Measurements from ENCODE around the gene NF2.

The NF2 gene

GRCh38 chr22:29693671-29694070, 90.2 kb downstream of the NF2 start:
- Histone ChIP-seq H3K27ac (ENCODE audit: low read depth, low read length) (no peak overlapping the region), H4K8ac (ENCODE audit: low read depth, low read length) (no peak overlapping the region), H3K79me1 (ENCODE audit: low read length) (no peaks in the 10 kb centered on the region), H3K4me2 (ENCODE audit: low read length) (no peak overlapping the region), H4K5ac (ENCODE audit: low read length) (no peak overlapping the region), H3K36me3 (ENCODE audit: control insufficient read depth, insufficient read depth, low read length) (no peaks in the 10 kb centered on the region), H2BK5ac (ENCODE audit: low read length) (no peak overlapping the region), H3K4me1 (ENCODE audit: control insufficient read depth, low read depth, low read length) (peaks cover 22% of the 10 kb centered on the region), H3K27me3 (ENCODE audit: insufficient read depth, low read length, poor library complexity) (no peaks in the 10 kb centered on the region), H3K4ac (ENCODE audit: low read depth, low read length) (no peak overlapping the region), H3K56ac (ENCODE audit: low read length) (no peak overlapping the region), H3K18ac (ENCODE audit: low read length) (no peak overlapping the region), H3K79me2 (ENCODE audit: control insufficient read depth, insufficient read depth, low read length) (no peaks in the 10 kb centered on the region), H3K23ac (ENCODE audit: low read length) (no peak overlapping the region), H3K4me3 (ENCODE audit: low read length) (no peak overlapping the region), H2BK15ac (replicated peaks; ENCODE audit: low read depth) (no peak overlapping the region), H3K9ac (ENCODE audit: low read length) (no peak overlapping the region), H2AK5ac (ENCODE audit: low read length) (no peak overlapping the region), H2BK120ac (ENCODE audit: low read depth, low read length) (no peak overlapping the region)
- DNase-seq, result no peak
- no CpG with 5 or more reads among the region's 9 CpGs for WGBS (ENCODE audit: extremely low coverage, insufficient coverage, low lambda C conversion rate)

GRCh38 chr22:29695129-29695926, 91.9 kb downstream of the NF2 start:
- H4K8ac ChIP-seq (ENCODE audit: low read depth, low read length), result no peak overlapping the region
- no peak overlapping the region for H3K56ac ChIP-seq (ENCODE audit: low read length)
- no peak for DNase-seq
- no peak overlapping the region for H2BK120ac ChIP-seq (ENCODE audit: low read depth, low read length)
- no peak overlapping the region for H3K9ac ChIP-seq (ENCODE audit: low read length)
- WGBS (ENCODE audit: extremely low coverage, insufficient coverage, low lambda C conversion rate), result no CpG with 5 or more reads among the region's 33 CpGs
- no peak overlapping the region for H2AK5ac ChIP-seq (ENCODE audit: low read length)
- no peak overlapping the region for H4K5ac ChIP-seq (ENCODE audit: low read length)
- no peak overlapping the region for H2BK5ac ChIP-seq (ENCODE audit: low read length)
- no peak overlapping the region for H3K23ac ChIP-seq (ENCODE audit: low read length)
- H3K36me3 ChIP-seq (ENCODE audit: control insufficient read depth, insufficient read depth, low read length), result no peaks in the 10 kb centered on the region
- no peak overlapping the region for H3K4ac ChIP-seq (ENCODE audit: low read depth, low read length)
- H3K79me1 ChIP-seq (ENCODE audit: low read length), result no peaks in the 10 kb centered on the region
- H3K4me2 ChIP-seq (ENCODE audit: low read length), result no peak overlapping the region
- H3K4me1 ChIP-seq (ENCODE audit: control insufficient read depth, low read depth, low read length), result peaks cover 13% of the 10 kb centered on the region
- H3K27ac ChIP-seq (ENCODE audit: low read depth, low read length), result no peak overlapping the region
- no peak overlapping the region for H2BK15ac ChIP-seq (replicated peaks; ENCODE audit: low read depth)
- H3K4me3 ChIP-seq (ENCODE audit: low read length), result no peak overlapping the region
- no peaks in the 10 kb centered on the region for H3K27me3 ChIP-seq (ENCODE audit: insufficient read depth, low read length, poor library complexity)
- H3K18ac ChIP-seq (ENCODE audit: low read length), result no peak overlapping the region
- no peaks in the 10 kb centered on the region for H3K79me2 ChIP-seq (ENCODE audit: control insufficient read depth, insufficient read depth, low read length)

- Histone ChIP-seq H2BK5ac (ENCODE audit: low read length) (no peak overlapping the region), H3K36me3 (ENCODE audit: control insufficient read depth, insufficient read depth, low read length) (no peaks in the 10 kb centered on the region), H3K4me3 (ENCODE audit: low read length) (no peak overlapping the region), H3K27me3 (ENCODE audit: insufficient read depth, low read length, poor library complexity) (no peaks in the 10 kb centered on the region), H3K23ac (ENCODE audit: low read length) (no peak overlapping the region), H2AK5ac (ENCODE audit: low read length) (no peak overlapping the region), H3K27ac (ENCODE audit: low read depth, low read length) (no peak overlapping the region), H3K56ac (ENCODE audit: low read length) (no peak overlapping the region), H3K79me2 (ENCODE audit: control insufficient read depth, insufficient read depth, low read length) (no peaks in the 10 kb centered on the region), H3K4ac (ENCODE audit: low read depth, low read length) (no peak overlapping the region), H2BK120ac (ENCODE audit: low read depth, low read length) (no peak overlapping the region), H3K18ac (ENCODE audit: low read length) (no peak overlapping the region), H3K79me1 (ENCODE audit: low read length) (no peaks in the 10 kb centered on the region), H4K5ac (ENCODE audit: low read length) (no peak overlapping the region), H2BK15ac (replicated peaks; ENCODE audit: low read depth) (no peak overlapping the region), H3K9ac (ENCODE audit: low read length) (no peak overlapping the region), H4K8ac (ENCODE audit: low read depth, low read length) (no peak overlapping the region), H3K4me1 (ENCODE audit: control insufficient read depth, low read depth, low read length) (peaks cover 3% of the 10 kb centered on the region), H3K4me2 (ENCODE audit: low read length) (no peak overlapping the region)
- no peak for DNase-seq
- WGBS (ENCODE audit: extremely low coverage, insufficient coverage, low lambda C conversion rate), result no CpG with 5 or more reads among the region's 16 CpGs
Observed at GRCh38 chr22:29697853-29698598, 94.6 kb downstream of the NF2 start.

GRCh38 chr22:29700206-29700899, 96.9 kb downstream of the NF2 start:
- Histone ChIP-seq H3K4ac (ENCODE audit: low read depth, low read length) (no peak overlapping the region), H3K18ac (ENCODE audit: low read length) (no peak overlapping the region), H3K23ac (ENCODE audit: low read length) (no peak overlapping the region), H2BK5ac (ENCODE audit: low read length) (no peak overlapping the region), H3K79me1 (ENCODE audit: low read length) (no peaks in the 10 kb centered on the region), H3K79me2 (ENCODE audit: control insufficient read depth, insufficient read depth, low read length) (no peaks in the 10 kb centered on the region), H3K4me2 (ENCODE audit: low read length) (no peak overlapping the region), H4K5ac (ENCODE audit: low read length) (no peak overlapping the region), H3K27ac (ENCODE audit: low read depth, low read length) (no peak overlapping the region), H3K9ac (ENCODE audit: low read length) (no peak overlapping the region), H2BK120ac (ENCODE audit: low read depth, low read length) (no peak overlapping the region), H2BK15ac (replicated peaks; ENCODE audit: low read depth) (no peak overlapping the region), H2AK5ac (ENCODE audit: low read length) (no peak overlapping the region), H4K8ac (ENCODE audit: low read depth, low read length) (no peak overlapping the region), H3K27me3 (ENCODE audit: insufficient read depth, low read length, poor library complexity) (peaks cover 2% of the 10 kb centered on the region), H3K4me1 (ENCODE audit: control insufficient read depth, low read depth, low read length) (peaks cover 4% of the 10 kb centered on the region), H3K36me3 (ENCODE audit: control insufficient read depth, insufficient read depth, low read length) (no peaks in the 10 kb centered on the region), H3K4me3 (ENCODE audit: low read length) (no peak overlapping the region), H3K56ac (ENCODE audit: low read length) (no peak overlapping the region)
- WGBS (ENCODE audit: extremely low coverage, insufficient coverage, low lambda C conversion rate), result no CpG with 5 or more reads among the region's 19 CpGs
- no peak for DNase-seq

- no peak overlapping the region for H3K4me3 ChIP-seq (ENCODE audit: low read length)
- H3K79me2 ChIP-seq (ENCODE audit: control insufficient read depth, insufficient read depth, low read length), result no peaks in the 10 kb centered on the region
- H4K5ac ChIP-seq (ENCODE audit: low read length), result no peak overlapping the region
- no peak overlapping the region for H3K9ac ChIP-seq (ENCODE audit: low read length)
- no peak overlapping the region for H3K18ac ChIP-seq (ENCODE audit: low read length)
- no peak overlapping the region for H2BK5ac ChIP-seq (ENCODE audit: low read length)
- no peak overlapping the region for H3K56ac ChIP-seq (ENCODE audit: low read length)
- H2AK5ac ChIP-seq (ENCODE audit: low read length), result no peak overlapping the region
- no peak overlapping the region for H3K23ac ChIP-seq (ENCODE audit: low read length)
- no peak overlapping the region for H4K8ac ChIP-seq (ENCODE audit: low read depth, low read length)
- no peaks in the 10 kb centered on the region for H3K36me3 ChIP-seq (ENCODE audit: control insufficient read depth, insufficient read depth, low read length)
- no CpG with 5 or more reads among the region's 9 CpGs for WGBS (ENCODE audit: extremely low coverage, insufficient coverage, low lambda C conversion rate)
- no peak overlapping the region for H3K27ac ChIP-seq (ENCODE audit: low read depth, low read length)
- no peak overlapping the region for H3K4me2 ChIP-seq (ENCODE audit: low read length)
- peaks cover 4% of the 10 kb centered on the region for H3K4me1 ChIP-seq (ENCODE audit: control insufficient read depth, low read depth, low read length)
- H2BK120ac ChIP-seq (ENCODE audit: low read depth, low read length), result no peak overlapping the region
- peaks cover 2% of the 10 kb centered on the region for H3K27me3 ChIP-seq (ENCODE audit: insufficient read depth, low read length, poor library complexity)
- H3K4ac ChIP-seq (ENCODE audit: low read depth, low read length), result no peak overlapping the region
- H3K79me1 ChIP-seq (ENCODE audit: low read length), result no peaks in the 10 kb centered on the region
- H2BK15ac ChIP-seq (replicated peaks; ENCODE audit: low read depth), result no peak overlapping the region
- DNase-seq, result no peak
Observed at GRCh38 chr22:29700900-29701154, 97.4 kb downstream of the NF2 start.
